Activated T-helper 1 cell treated with Interleukin-2 at 50 U/mL for 16 hours (primary cell): Measurements from ENCODE around the gene NEIL1.

Experiments
- DNase-seq: peaks from one replicate; pipeline ENCODE4 v3.0.0-alpha.2; 2020; ENCODE audit warnings: low read depth

The NEIL1 gene

GRCh38 chr15:75356517-75356916, 9.7 kb downstream of the NEIL1 start:
- DNase-seq: no peak

- no peak for DNase-seq
Observed at GRCh38 chr15:75357976-75358673, 11.3 kb downstream of the NEIL1 start.

GRCh38 chr15:75358771-75359536, 12.1 kb downstream of the NEIL1 start:
- no peak for DNase-seq

- no peak for DNase-seq
Observed at GRCh38 chr15:75359537-75360250, 12.9 kb downstream of the NEIL1 start.

GRCh38 chr15:75360391-75360790, 13.6 kb downstream of the NEIL1 start:
- no peak for DNase-seq

- no peak for DNase-seq
Observed at GRCh38 chr15:75360856-75361255, 14.0 kb downstream of the NEIL1 start.

- DNase-seq: no peak
Observed at GRCh38 chr15:75361361-75361988, 14.6 kb downstream of the NEIL1 start.

GRCh38 chr15:75361989-75362641, 15.3 kb downstream of the NEIL1 start:
- no peak for DNase-seq

GRCh38 chr15:75362642-75363249, 15.9 kb downstream of the NEIL1 start:
- no peak for DNase-seq

GRCh38 chr15:75363786-75364185, 16.9 kb downstream of the NEIL1 start:
- DNase-seq: no peak

GRCh38 chr15:75364881-75365280, 18.0 kb downstream of the NEIL1 start:
- DNase-seq: no peak

GRCh38 chr15:75366163-75366562, 19.3 kb downstream of the NEIL1 start:
- no peak for DNase-seq

GRCh38 chr15:75367006-75367405, 20.2 kb downstream of the NEIL1 start:
- no peak for DNase-seq

GRCh38 chr15:75367406-75367912, 20.6 kb downstream of the NEIL1 start:
- no peak for DNase-seq

- DNase-seq: peak; percentile 86
Observed at GRCh38 chr15:75367913-75368688, 21.3 kb downstream of the NEIL1 start, which contains the start of gene MAN2C1. TSS of gene MAN2C1 (minus strand) at chr15:75368607. CDS start at chr15:75368583, 24 bp downstream.

- DNase-seq: no peak
Observed at GRCh38 chr15:75368689-75369239, 21.9 kb downstream of the NEIL1 start.

GRCh38 chr15:75369897-75370581, 23.2 kb downstream of the NEIL1 start:
- DNase-seq: no peak

GRCh38 chr15:75371486-75371885, 24.6 kb downstream of the NEIL1 start:
- no peak for DNase-seq

GRCh38 chr15:75371901-75372688, 25.3 kb downstream of the NEIL1 start:
- DNase-seq: no peak
